ENCODE results near the gene ATG7.
"Not testable (repeated sequence)": the region's sequence is repeated elsewhere in the genome, so short reads cannot be mapped to it uniquely, and the experiment has no call there.

Gene ATG7

DNA sequence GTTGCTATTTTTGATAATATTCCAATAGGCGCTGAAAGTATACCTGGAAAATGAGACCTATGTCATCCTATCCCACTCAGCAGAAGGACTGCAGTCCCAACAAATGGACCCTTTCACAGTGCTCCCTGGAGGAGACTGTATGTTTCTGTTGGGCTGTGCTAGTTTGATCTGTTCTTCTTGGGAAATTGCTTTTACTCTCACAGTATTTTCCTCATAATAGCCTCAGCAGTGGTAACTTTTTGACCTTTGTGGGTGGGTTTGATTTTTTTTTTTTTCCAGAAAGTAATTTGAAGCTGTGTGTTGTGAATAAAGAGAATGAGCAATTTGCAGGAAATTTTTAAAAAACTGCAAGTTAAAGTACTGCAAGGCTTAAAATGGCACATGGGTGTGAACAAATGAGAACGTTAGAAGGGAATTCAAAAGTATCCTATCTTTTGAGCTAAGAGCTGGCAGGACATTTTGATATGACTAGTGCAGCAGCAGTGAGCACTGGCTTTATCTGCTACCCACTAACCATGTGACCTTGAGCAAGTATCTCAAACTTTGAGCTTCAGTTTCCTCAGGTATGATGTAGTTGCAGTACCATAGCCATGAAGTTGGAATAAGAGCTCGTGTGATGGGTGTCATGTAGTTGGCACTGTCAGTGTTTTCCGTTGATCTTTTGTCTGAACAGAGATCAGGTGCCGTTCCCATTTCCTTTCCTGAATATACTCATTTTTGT lies 118.4 kb downstream of the ATG7 start:
- DNase-seq (ENCODE audit: low spot score): no peak

- no peak for DNase-seq (ENCODE audit: low spot score)
Measured at GRCh38 chr3:11391174-11391879, 119.1 kb downstream of the ATG7 start.

DNA sequence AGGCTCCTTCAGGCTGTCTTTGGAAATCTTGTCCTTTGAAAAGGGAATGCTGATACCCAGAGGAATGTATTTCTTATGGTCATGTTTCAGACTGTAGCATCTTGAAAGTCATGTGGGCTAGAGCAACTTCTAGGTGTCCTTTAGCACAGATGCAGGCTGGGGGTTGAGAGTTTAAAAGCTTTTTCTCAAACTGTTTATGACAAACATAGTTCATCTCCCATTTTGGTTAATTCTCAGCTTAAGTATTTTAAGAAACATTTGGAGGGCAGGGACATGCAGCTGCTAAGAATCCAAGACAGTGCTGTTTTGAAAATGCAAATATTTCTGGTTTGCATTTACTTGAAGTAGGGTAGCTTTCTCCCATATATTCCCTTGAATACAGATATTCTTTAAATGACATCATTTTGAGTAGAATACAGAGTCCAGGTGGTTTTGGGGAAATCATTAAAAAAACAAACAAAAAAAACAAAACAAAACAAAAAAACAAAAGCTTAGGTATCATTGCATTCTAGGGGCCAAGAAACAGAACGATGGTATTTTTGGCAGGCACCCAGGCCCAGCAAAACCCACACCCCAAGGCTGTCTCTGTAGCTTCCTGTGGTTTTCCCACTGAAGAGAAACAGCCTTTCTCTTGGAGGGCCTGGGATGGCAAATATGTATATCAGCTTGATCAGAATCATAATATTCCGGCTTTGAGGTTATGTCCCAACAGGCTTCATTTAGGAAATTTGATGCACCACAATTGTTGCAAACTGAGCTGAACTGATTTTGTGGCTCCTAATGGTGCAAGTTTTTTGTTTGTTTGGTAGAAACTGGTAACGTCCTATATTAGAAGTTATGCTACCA lies 120.0 kb downstream of the ATG7 start:
- no peak for DNase-seq (ENCODE audit: low spot score)

GRCh38 chr3:11392860-11393114 lies 120.6 kb downstream of the ATG7 start:
- no peak for DNase-seq (ENCODE audit: low spot score)

DNA sequence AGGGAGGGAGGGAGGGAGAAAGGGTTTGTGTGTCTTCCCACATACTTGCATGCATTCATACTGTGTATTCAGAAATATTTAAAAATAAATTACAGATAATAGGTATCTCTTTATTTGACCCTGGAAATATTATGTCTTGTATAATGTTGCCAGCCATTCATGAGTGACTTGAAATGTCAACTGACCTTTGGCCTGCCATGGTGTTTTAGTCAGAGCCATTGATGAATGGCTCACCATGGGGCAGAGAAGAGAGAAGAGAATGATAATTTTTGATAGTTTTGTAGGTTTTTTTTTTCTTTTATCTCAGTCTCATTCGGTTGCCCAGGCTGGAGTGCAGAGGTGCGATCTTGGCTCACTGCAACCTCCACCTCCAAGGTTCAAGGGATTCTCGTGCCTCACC lies 121.2 kb downstream of the ATG7 start:
- no peak for DNase-seq (ENCODE audit: low spot score)

DNA sequence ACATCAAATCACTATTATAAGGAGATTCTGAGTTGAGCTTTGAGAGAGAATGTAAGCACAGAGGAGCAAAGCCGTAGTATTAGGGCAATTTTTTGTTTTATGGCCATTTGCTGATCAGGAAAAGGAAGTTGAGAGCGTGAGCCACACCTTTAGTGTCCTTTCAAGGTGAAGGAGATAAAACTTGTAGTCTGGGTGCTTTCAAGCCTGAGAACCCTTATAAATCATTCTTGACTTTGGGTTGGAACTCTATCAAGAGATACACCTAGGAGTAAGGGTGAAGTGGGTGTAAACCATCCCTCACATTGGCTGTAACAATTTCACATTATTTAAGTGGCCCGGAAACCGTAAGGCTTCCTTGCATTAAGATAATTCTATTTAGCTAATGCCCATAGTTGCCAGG lies 122.2 kb downstream of the ATG7 start:
- no peak for DNase-seq (ENCODE audit: low spot score)

GRCh38 chr3:11400213-11400612 lies 128.0 kb downstream of the ATG7 start:
- no peak for DNase-seq (ENCODE audit: low spot score)

DNA sequence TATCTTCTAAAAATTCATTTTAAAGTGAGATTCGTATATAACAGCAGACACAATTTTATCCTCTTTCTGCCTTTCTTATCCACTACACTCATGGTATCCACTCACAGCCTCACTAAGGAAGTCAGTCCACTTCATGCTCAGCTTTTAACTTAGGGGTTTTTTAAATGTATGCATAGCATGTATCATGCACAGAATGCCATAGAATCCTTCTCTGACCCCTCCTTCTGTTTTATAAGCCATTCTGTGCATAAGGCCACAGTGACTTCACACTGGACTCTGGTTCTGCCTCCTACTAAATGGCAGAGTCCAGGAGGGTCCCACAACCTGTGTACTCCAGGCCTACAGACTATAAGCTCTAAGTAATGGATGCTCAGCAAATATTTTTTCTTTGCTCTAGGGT lies 129.2 kb downstream of the ATG7 start:
- no peak for DNase-seq (ENCODE audit: low spot score)

DNA sequence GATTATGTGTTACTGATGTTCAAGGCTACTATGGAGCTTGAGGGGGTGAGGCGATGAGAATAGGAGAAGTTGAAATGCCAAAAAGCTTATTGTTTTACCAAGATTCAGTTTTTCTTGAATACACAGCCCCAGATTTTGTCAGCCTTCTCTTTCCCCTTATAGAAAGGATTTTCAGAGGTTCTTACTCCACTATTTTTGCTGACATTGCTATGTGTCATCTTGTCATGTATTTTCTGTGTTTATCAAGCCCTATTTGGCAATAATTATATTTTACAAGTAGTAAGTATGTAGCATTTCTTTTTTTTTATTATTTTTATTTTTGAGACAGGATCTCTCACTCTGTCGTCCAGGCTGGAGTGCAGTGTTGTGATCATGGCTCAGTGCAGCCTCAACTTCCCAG lies 133.1 kb downstream of the ATG7 start:
- DNase-seq (ENCODE audit: low spot score): no peak

- DNase-seq (ENCODE audit: low spot score): no peak
Measured at GRCh38 chr3:11407644-11408043, 135.4 kb downstream of the ATG7 start.

- DNase-seq (ENCODE audit: low spot score): not testable (repeated sequence)
Measured at GRCh38 chr3:11408324-11408859, 136.2 kb downstream of the ATG7 start.

DNA sequence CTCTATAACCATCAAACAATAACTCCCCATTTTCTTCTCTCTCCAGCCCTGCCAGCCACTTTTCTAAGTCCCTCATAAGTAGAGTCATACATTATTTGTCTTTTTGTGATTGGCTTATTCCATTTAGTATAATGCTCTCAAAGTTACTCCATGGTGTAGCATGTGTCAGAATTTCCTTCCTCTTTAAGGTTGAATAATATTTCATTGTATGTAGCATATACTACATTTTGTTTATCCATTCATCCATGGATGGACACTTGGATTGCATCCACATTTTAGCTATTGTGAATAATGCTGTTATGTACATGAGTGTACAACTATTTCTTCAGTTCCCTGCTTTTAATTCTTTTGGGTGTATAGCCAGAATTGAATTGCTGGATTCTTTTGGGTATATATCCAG lies 138.4 kb downstream of the ATG7 start:
- DNase-seq (ENCODE audit: low spot score): no peak

DNA sequence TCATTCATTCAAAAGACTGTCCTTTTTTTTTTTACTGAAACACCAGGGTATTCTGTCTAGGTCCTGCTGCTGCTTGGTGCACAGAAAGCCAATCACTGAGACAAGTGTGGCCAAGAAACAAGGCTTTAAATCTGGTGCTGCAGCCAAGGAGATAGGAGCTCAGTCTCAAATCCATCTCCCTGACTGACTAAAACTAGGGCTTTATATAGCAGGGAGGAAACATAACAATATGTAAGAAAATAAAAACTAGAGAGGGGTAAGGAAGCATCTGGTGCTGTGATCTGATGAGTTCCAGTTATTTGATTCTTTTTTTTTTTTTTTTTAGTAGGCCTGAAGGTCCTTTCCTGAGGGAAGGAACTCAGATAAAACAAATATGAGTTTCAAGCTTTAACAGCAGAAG lies 139.8 kb downstream of the ATG7 start:
- no peak for DNase-seq (ENCODE audit: low spot score)

- DNase-seq (ENCODE audit: low spot score): no peak
Measured at GRCh38 chr3:11413071-11413470, 140.9 kb downstream of the ATG7 start.

GRCh38 chr3:11415099-11415498 lies 142.9 kb downstream of the ATG7 start:
- DNase-seq (ENCODE audit: low spot score): no peak

- DNase-seq (ENCODE audit: low spot score): no peak
Measured at GRCh38 chr3:11420066-11420465, 147.9 kb downstream of the ATG7 start.

GRCh38 chr3:11422291-11422690 lies 150.1 kb downstream of the ATG7 start:
- no peak for DNase-seq (ENCODE audit: low spot score)

DNA sequence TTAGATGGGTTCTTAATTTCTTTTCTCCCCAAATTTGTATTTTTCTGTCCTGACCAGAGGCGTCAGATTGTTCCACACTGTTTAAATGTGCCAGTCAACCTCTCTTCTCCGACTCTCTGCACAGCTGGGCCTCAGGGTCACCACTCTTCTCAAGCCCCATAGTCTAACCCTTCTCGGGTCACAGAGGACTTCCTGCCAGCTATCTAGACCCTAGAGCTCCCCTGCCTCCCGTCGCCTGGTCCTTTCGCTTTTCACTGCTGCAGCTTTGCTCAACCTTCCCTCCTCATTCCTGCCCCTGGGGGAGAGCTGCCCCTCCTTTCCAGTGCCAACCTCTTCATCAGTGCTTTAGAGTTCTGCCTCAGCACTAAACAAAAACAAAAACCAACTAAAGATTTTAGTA lies 151.7 kb downstream of the ATG7 start:
- no peak for DNase-seq (ENCODE audit: low spot score)

DNA sequence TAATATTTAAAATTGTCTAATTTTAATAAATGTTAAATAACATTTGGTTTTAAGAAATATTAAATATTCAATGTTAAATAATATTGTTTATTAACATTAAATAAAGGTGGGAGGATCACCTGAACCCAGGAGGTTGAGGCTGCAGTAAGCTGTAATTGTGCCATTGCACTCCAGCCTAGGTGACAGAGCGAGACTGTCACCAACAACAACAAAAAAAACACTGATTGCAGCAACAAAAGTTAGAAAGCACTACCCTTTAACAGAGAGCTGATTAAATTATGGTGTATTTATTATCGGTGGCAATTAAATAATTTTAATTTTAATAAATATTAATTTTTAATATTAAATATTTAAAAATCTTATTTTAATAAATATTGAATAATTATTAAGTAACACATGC lies 152.1 kb downstream of the ATG7 start:
- no peak for DNase-seq (ENCODE audit: low spot score)

- no peak for DNase-seq (ENCODE audit: low spot score)
Measured at GRCh38 chr3:11430207-11430606, 158.0 kb downstream of the ATG7 start.

- DNase-seq (ENCODE audit: low spot score): no peak
Measured at GRCh38 chr3:11430624-11431023, 158.4 kb downstream of the ATG7 start.

DNA sequence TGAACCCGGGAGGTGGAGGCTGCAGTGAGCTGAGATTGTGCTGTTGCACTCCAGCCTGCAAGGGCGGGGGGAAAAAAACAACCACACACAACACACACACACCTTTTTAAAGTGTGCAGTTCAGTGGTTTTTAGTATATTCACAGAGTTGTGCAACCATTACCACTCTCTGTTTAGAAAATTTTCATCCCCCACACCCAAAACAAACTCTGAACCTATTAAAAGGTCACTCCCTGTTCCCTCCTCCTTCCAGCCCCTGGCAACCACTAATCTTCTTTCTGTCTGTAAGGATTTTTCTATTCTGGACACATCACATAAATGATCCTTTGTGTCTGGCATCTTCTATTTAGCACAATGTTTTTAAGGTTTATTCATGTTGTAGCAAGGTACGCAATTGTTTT lies 159.1 kb downstream of the ATG7 start:
- no peak for DNase-seq (ENCODE audit: low spot score)

- no peak for DNase-seq (ENCODE audit: low spot score)
Measured at GRCh38 chr3:11434017-11434526, 161.9 kb downstream of the ATG7 start.

All from hematopoietic multipotent progenitor cell treated with erythropoietin and hydrocortisone succinate and interleukin-3 and kit ligand, for 15 days (in vitro differentiated cells).